Measurements from ENCODE around the gene GPR135.

GPR135 gene

GRCh38 chr14:59483363-59483762 is 18.2 kb upstream of the GPR135 start:
- no peak for DNase-seq
- Mint-ChIP-seq H3K36me3 (peaks cover 10% of the 10 kb centered on the region), H3K4me3 (peak overlapping the region; percentile 94), H3K4me1 (peaks cover 52% of the 10 kb centered on the region), H3K27ac (peak overlapping the region; percentile 94), H3K27me3 (no peaks in the 10 kb centered on the region), H3K9me3 (no peaks in the 10 kb centered on the region)
- CTCF ChIA-PET: interaction anchor here (1.3 to 1.5 kb wide), 4 partner anchors 12 to 93 kb away, joined by 3 to 6 read pairs (median 4); partner anchors contain the start of gene CCDC175

- no peaks in the 10 kb centered on the region for H3K27me3 Mint-ChIP-seq
- DNase-seq: no peak
- H3K27ac Mint-ChIP-seq: peak overlapping the region; percentile 58
- H3K9me3 Mint-ChIP-seq: no peaks in the 10 kb centered on the region
- peaks cover 50% of the 10 kb centered on the region for H3K4me1 Mint-ChIP-seq
- CTCF ChIA-PET: interaction anchor here (1.4 to 1.5 kb wide), 2 partner anchors 12 to 25 kb away, joined by 3 to 4 read pairs; no protein-coding TSS in a partner anchor
- peak overlapping the region; percentile 94 for H3K4me3 Mint-ChIP-seq
- peaks cover 6% of the 10 kb centered on the region for H3K36me3 Mint-ChIP-seq
These were observed 17.6 kb upstream of the GPR135 start for GRCh38 chr14:59482541-59483331.

GRCh38 chr14:59481871-59482540 is 16.8 kb upstream of the GPR135 start:
- H3K27ac Mint-ChIP-seq: no peak overlapping the region

GRCh38 chr14:59481407-59481806 is 16.2 kb upstream of the GPR135 start:
- CTCF ChIA-PET: no interaction called here
- H3K27ac Mint-ChIP-seq: no peak overlapping the region
- H3K9me3 Mint-ChIP-seq: no peaks in the 10 kb centered on the region
- H3K36me3 Mint-ChIP-seq: peaks cover 8% of the 10 kb centered on the region
- DNase-seq: no peak
- H3K4me1 Mint-ChIP-seq: peaks cover 50% of the 10 kb centered on the region
- no peaks in the 10 kb centered on the region for H3K27me3 Mint-ChIP-seq
- H3K4me3 Mint-ChIP-seq: no peak overlapping the region

More at GRCh38 chr14:59481871-59482540, 16.8 kb upstream of the GPR135 start:
- no peak for DNase-seq
- Mint-ChIP-seq H3K4me3 (peak overlapping the region; percentile 94), H3K4me1 (peaks cover 48% of the 10 kb centered on the region), H3K36me3 (peaks cover 6% of the 10 kb centered on the region), H3K9me3 (no peaks in the 10 kb centered on the region), H3K27me3 (no peaks in the 10 kb centered on the region)
- CTCF ChIA-PET: interaction anchor here (1.5 kb wide), 1 partner anchor 25 kb away, joined by 4 read pairs; no protein-coding TSS in a partner anchor

- CTCF ChIA-PET: no interaction called here
- no peaks in the 10 kb centered on the region for H3K9me3 Mint-ChIP-seq
- H3K4me1 Mint-ChIP-seq: peaks cover 40% of the 10 kb centered on the region
- no peaks in the 10 kb centered on the region for H3K27me3 Mint-ChIP-seq
- H3K27ac Mint-ChIP-seq: no peak overlapping the region
- DNase-seq: no peak
- H3K4me3 Mint-ChIP-seq: no peak overlapping the region
- H3K36me3 Mint-ChIP-seq: peaks cover 8% of the 10 kb centered on the region
These were observed 15.0 kb upstream of the GPR135 start for GRCh38 chr14:59480166-59480565.

GRCh38 chr14:59478540-59478939 is 13.4 kb upstream of the GPR135 start:
- H3K27me3 Mint-ChIP-seq: no peaks in the 10 kb centered on the region
- peaks cover 39% of the 10 kb centered on the region for H3K4me1 Mint-ChIP-seq
- CTCF ChIA-PET: no interaction called here
- H3K36me3 Mint-ChIP-seq: peaks cover 14% of the 10 kb centered on the region
- H3K4me3 Mint-ChIP-seq: no peak overlapping the region
- no peak for DNase-seq
- no peak overlapping the region for H3K27ac Mint-ChIP-seq
- H3K9me3 Mint-ChIP-seq: no peaks in the 10 kb centered on the region

GRCh38 chr14:59475709-59476108 is 10.5 kb upstream of the GPR135 start:
- no peaks in the 10 kb centered on the region for H3K27me3 Mint-ChIP-seq
- no peak overlapping the region for H3K27ac Mint-ChIP-seq
- H3K4me3 Mint-ChIP-seq: no peak overlapping the region
- no peaks in the 10 kb centered on the region for H3K9me3 Mint-ChIP-seq
- CTCF ChIA-PET: no interaction called here
- peaks cover 11% of the 10 kb centered on the region for H3K4me1 Mint-ChIP-seq
- DNase-seq: no peak
- H3K36me3 Mint-ChIP-seq: peaks cover 20% of the 10 kb centered on the region

- H3K27ac Mint-ChIP-seq: no peak overlapping the region
- peaks cover 3% of the 10 kb centered on the region for H3K4me1 Mint-ChIP-seq
- H3K4me3 Mint-ChIP-seq: no peak overlapping the region
- CTCF ChIA-PET: no interaction called here
- peaks cover 20% of the 10 kb centered on the region for H3K36me3 Mint-ChIP-seq
- no peak for DNase-seq
- no peaks in the 10 kb centered on the region for H3K27me3 Mint-ChIP-seq
- H3K9me3 Mint-ChIP-seq: no peaks in the 10 kb centered on the region
These were observed 9.0 kb upstream of the GPR135 start for GRCh38 chr14:59474172-59474571.

GRCh38 chr14:59464486-59465315 is 479 bp downstream of the GPR135 start:
- peak; percentile 66 for DNase-seq
- no peaks in the 10 kb centered on the region for H3K9me3 Mint-ChIP-seq
- H3K4me1 Mint-ChIP-seq: peaks cover 13% of the 10 kb centered on the region
- no peak overlapping the region for H3K27ac Mint-ChIP-seq
- peaks cover 19% of the 10 kb centered on the region for H3K27me3 Mint-ChIP-seq
- H3K36me3 Mint-ChIP-seq: peaks cover 1% of the 10 kb centered on the region
- CTCF ChIA-PET: no interaction called here
- H3K4me3 Mint-ChIP-seq: peak overlapping the region; percentile 80

- no peaks in the 10 kb centered on the region for H3K9me3 Mint-ChIP-seq
- H3K4me1 Mint-ChIP-seq: peaks cover 13% of the 10 kb centered on the region
- H3K27ac Mint-ChIP-seq: no peak overlapping the region
- H3K27me3 Mint-ChIP-seq: peaks cover 19% of the 10 kb centered on the region
- CTCF ChIA-PET: interaction anchor here (1.0 to 1.3 kb wide), 2 partner anchors 8 to 113 kb away, joined by 3 read pairs; no protein-coding TSS in a partner anchor
- peak; percentile 34 for DNase-seq
- H3K36me3 Mint-ChIP-seq: peaks cover 1% of the 10 kb centered on the region
- H3K4me3 Mint-ChIP-seq: peak overlapping the region; percentile 80
These were observed 1.2 kb downstream of the GPR135 start for GRCh38 chr14:59463787-59464485.

GRCh38 chr14:59461891-59462290 is 3.3 kb downstream of the GPR135 start:
- Mint-ChIP-seq H3K4me3 (no peak overlapping the region), H3K27me3 (peaks cover 19% of the 10 kb centered on the region), H3K36me3 (peaks cover 1% of the 10 kb centered on the region), H3K27ac (no peak overlapping the region), H3K4me1 (peaks cover 13% of the 10 kb centered on the region), H3K9me3 (no peaks in the 10 kb centered on the region)
- CTCF ChIA-PET: no interaction called here
- DNase-seq: no peak

GRCh38 chr14:59460378-59460777 is 4.8 kb downstream of the GPR135 start:
- Mint-ChIP-seq H3K4me3 (no peak overlapping the region), H3K36me3 (peaks cover 4% of the 10 kb centered on the region), H3K4me1 (peaks cover 10% of the 10 kb centered on the region), H3K9me3 (no peaks in the 10 kb centered on the region), H3K27ac (no peak overlapping the region), H3K27me3 (peaks cover 16% of the 10 kb centered on the region)
- CTCF ChIA-PET: no interaction called here
- DNase-seq: no peak

GRCh38 chr14:59458486-59458885 is 6.7 kb downstream of the GPR135 start:
- Mint-ChIP-seq H3K9me3 (no peaks in the 10 kb centered on the region), H3K36me3 (peaks cover 3% of the 10 kb centered on the region)

More at GRCh38 chr14:59458486-59458885, 6.7 kb downstream of the GPR135 start:
- H3K4me1 Mint-ChIP-seq: peaks cover 2% of the 10 kb centered on the region
- DNase-seq: no peak
- CTCF ChIA-PET: interaction anchor here (0.6 to 1.0 kb wide), 2 partner anchors 27 to 135 kb away, joined by 3 to 4 read pairs; no protein-coding TSS in a partner anchor
- no peak overlapping the region for H3K27ac Mint-ChIP-seq
- H3K4me3 Mint-ChIP-seq: no peak overlapping the region
- peaks cover 1% of the 10 kb centered on the region for H3K27me3 Mint-ChIP-seq
